ENCODE measurements around the gene MLLT6.

MLLT6 gene

DNA sequence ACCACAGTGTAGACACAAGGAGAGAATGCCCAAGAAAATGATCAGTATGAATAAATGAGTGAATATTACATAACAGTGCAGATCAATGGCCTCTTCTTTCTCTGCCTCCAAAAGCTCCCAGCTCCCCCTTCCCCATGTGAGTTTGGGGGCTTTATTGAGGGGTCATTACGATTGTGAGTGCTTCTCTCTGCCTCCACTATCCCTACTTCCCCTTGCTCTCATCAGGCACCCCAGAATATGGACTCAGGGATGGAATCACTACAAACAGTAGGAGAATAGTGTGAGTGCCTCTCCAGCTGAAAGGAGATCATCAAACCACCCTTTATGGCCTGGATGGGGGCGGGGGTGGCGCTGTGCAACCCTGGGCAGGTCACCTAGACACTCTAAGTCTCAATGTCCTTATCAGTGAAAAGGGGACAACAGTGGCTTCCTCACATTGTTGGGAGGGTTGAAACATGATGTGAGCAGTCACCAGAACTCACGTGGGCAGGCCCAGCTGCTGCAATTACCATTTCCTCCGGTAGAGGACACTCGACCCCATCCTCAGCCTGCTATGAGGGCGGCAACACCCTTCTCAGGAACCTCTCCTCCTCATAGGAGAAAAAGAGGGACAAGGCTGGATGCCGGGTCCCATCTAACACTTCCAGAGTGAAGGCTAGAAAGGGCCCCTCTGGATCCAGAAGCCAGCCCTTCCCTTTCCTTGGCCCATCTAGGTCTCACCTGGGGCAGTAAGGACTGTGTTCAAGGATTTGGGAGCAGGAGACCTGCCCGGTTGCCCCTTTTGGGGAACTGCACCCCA is 28.2 kb upstream of the MLLT6 start:
- peak; percentile 65 for DNase-seq

DNA sequence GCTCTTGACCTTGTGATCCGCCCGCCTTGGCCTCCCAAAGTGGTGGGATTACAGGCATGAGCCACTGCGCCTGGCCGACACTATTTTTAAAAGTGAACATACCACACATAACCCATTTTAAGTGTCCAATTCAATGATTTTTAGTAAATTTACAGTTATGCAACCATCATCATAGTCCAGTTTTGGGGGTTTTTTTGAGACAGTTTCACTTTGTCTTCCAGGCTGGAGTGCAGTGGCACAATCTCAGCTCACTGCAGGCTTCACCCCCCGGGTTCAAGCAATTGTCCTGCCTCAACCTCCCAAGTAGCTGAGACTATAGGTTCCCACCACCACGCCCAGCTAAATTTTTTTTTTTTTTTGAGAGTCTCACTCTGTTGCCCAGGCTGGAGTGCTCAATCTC is 27.3 kb upstream of the MLLT6 start:
- no peak for DNase-seq

DNA sequence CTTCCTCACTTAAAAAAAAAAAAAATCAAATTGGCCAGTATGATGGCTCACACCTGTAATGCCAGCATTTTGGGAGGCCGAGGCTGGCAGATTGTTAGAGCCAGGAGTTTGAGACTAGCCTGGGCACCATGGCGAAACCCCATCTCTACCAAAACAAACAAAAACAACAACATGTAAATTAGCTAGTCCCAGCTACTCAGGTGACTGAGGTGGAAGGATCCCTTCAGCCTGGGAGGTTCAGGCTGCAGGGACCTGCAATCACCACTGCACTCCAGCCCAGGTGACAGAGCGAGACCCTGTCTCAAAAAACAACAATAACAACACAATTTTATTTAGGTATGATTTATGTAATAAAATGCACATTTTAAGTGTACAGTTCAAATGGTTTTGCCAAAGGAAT is 24.0 kb upstream of the MLLT6 start:
- DNase-seq, result no peak

DNA sequence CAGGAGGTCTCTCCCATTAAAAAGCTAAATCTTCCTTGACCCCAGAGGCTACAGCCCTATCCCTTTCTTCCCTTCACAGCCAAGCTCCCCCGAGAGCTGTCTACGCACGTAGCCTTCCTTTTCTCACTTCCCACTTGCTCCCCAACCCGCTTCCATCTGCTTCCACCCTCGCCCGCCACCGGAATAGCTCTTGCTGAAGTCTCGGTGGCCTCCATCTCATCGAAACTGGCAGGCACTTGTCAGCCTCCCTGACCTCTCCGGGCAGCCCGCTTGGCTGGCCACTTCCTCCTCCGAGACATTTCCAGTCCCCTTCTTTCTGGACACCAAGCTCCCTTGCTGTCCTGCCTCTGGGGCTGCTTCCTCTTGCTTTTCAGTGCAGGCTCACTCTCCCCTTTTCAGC is 19.6 kb upstream of the MLLT6 start:
- DNase-seq, result no peak

DNA sequence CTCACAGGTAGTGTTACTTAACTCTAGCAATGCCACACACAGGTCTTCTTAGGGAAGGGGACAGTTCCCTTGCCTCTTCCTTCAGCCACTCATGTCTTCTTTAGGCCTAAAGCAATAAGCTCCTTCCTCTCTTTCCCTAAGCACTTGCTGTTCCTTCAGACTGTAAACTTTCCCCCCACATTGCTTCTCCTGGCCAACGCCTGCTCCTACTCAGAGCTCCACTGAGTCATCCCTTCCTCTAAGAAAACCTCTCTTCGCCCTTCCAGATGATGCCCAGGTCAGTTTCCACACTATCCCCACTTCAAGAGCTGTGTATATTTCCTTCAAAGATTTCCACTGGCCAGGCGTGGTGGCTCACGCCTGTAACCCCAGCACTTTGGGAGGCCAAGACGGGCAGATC is 17.8 kb upstream of the MLLT6 start:
- DNase-seq, result no peak

DNA sequence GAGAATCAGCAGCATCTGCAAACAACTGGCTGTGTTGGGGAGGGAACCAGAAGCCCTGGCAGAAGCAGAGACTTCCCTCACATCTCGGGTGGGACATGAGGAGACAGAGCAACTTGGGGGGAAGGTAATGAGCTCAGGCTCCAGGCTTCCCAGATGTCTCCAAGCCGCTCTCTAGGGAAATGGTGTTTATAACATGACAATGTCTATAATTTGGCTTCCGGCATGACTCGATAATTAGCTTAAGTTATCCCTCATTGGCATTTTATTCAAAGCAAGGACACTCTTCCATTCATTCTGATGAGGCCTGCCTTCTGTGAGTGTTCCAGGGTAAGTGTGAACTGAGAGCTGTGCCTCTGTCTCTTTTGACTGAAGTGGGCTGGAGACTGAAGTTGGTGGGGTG is 14.7 kb upstream of the MLLT6 start:
- no peak for DNase-seq

DNA sequence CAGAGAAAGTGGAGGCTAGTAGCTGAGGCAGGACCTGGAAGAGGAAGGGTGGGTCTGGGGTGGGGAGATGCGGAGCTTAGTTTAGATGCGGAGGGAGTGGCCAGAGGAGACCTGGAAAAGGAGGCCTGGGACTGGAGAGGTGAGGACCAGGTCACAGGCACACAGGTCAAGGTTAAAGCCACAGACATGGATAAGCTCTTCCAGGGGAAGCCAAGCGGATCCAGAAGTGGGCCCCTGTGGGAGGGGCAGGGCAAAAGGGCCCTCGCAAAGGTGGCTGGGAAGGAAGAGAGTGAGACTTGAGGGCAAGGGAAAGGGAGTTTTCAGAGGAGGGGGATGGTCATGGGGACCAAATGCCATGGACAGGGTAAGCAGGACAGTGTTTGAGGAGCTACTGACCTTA is 13.9 kb upstream of the MLLT6 start:
- DNase-seq, result no peak

DNA sequence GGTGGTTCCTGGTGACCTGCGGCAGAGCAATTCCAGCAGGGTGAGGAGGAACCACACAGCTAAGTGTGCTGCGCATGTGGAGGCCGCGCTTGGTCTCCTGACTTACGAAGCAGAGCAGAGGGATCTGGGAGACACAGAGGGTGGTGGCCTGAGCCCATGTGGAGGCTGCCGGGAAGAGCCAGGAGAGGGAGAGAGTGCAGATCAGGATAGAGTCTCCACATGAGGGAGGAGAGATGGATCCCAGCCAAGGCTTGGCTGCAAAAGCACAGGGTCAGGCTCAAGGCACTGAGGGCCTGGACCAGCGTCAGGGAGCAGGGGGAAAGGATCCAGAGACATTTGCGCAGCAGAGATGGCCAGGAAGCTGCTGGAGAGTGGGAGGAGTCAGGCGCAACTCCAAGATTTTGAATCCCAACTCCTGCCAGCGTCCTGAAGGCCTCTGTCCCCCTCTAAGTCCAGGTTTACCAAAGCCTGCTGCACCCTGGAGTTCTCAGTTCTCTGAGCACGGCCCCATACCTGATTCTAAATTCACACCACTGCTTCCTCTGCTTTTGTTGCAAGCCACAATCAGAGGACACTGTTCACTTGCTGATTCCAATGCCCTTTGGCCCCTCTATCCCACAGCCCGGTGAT is 11.3 kb upstream of the MLLT6 start:
- no peak for DNase-seq

DNA sequence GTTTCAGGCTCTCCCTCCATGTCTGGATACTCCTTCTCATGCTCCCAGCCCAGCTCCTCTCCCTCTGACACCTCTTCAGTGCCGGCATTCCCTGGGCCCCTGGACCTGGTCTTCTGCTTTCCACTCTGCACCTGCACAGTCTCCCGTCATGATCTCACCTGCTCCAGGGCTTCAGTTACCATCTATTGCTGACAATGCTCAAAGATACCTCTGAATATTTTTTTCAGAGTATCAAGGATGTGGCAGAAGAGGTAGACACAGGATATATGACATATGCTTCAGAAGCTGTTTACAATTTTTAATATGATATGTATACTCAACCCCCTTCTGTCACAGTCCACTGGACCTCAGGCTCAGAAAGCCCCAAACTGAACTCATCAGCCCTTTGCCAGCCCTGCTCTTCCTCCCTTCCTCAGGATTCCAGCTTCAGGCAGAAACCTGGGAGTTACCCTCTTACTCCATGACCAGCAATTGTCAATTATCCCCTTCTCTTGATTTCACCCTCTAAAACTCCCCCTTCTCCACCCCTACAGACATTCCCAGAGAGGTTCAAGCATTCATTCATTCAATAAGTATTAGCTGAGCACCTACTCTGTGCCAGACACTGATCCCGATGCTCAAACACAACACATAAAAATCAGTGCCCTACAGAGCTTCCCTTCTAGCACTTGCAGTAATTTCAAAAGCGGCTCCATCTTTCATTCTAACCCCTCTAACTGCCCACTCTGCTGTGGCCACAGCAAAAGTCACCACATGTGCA is 7.8 kb upstream of the MLLT6 start:
- no peak for DNase-seq

DNA sequence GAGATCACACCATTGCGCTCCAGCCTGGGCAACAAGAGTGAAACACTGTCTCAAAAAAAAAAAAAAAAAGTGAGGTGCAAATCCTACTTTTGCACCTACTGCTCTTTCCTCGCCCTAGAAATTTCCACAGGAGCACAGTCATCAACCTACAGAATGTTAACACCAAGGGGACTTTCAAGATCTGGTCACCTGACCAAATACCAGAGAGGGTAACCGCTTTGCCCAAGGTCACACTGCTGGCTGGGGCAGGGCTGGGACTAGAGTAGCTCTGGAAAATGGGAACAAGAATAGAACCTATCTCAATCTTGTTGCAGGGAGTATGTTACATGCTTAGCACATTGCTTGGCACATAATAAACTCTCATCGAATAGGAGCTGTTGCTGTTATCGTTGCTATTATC is 6.3 kb upstream of the MLLT6 start:
- no peak for DNase-seq

DNA sequence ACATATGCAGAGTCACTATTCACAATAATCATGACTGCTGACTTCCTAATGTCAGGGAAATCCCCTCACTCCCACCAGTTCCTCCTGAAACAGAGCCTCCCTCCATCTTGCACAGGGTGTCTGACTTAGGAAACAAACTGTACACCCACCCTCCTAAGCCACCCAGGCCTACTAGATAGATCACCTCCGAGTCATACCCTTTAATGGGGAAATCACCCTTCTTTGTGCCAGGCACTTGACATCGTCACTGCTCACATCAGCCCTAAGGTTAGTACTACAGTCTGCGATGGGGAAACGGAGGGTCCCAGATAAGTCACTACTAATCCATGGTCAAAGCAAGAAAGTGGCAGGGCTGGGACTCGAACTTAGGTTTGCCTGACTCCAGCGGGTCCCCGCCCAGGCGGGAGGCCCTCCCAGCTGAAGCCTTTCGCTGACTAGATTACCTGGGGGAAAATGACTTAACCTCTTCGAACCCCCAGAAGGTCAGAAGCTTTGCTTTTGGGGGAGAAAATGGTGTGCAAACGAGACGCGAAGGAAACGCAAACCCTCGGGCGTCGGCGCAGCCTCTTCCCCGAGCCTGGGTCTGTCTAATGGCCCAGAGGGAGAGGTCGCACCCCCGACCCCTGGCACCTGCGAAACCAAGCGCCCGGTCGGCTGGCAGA is 3.4 kb upstream of the MLLT6 start:
- DNase-seq, result peak; percentile 30

DNA sequence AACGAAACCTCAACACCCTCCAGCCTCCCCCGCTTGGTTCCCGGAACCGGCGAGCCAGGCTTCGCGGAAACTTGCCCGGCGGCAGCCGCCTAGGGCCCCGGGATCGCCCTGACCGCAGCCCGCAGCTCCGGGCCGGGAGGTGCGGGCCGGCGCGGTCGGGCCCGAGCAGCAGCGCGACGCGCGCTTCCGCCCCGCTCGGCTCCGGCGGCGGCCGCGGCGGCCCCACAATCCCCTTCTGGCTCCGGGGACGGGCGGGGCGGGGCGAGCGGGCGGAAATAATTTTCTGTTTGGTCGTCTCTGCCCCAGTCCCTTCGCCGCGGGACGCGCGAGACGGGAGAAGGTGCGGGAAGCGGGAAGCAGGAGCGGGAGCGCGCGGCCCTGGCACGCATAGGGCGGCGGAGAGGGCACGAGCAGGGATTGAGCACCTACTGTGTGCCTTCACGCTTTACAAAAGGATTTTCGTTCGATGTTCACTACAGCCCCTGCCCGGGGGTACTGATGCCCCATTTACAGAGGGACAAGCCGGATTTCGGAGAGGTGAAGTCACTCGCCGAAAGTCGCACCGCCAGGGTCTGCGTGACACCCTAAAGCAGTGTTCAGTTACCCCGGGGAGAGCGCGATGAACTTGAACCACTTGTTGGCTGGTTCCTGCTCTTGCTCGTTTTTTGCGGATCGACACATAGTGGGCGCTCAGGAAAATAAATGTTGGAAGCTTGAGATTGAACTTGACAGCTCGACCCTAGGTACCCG is 2.7 kb upstream of the MLLT6 start:
- peak; percentile 65 for DNase-seq

DNA sequence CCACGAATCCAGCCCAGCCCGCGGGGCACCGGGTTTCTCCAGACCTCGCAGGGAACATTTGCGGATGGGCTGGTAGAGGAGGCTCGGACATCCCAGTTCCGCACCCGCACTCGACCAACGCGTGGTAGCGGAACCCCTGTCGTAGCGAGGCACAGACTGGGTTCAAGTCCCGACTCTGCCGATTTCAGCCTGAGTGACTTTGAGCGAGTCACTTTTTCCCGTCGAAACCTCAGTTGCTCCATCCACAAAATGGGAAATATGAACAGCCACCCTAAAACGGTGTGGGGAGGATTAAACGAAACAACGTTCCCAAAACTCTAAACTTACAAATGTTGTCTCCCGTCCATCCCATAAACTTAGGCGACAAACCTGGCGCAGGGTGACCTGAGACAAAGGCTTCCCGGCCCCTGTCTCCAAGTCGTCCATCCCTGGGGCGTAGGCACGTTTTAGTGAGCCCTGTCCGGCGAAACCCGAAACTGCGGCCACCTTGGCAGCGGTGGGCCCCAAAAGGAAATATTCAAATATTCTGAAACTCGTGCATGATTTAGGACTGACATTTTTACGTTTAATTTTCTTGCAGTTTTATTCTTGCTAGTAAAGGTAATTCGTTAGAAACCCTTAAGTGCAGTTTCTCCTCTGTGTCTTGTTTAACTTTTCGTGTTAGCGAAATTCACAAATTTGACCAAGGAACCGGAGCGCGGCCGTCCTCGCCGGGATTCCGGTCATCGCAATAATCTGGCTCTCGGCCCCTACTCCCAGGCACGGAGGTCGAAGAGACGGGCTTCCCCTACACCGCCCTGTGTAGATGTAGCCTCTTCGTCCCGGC is 1.9 kb upstream of the MLLT6 start:
- no peak for DNase-seq

DNA sequence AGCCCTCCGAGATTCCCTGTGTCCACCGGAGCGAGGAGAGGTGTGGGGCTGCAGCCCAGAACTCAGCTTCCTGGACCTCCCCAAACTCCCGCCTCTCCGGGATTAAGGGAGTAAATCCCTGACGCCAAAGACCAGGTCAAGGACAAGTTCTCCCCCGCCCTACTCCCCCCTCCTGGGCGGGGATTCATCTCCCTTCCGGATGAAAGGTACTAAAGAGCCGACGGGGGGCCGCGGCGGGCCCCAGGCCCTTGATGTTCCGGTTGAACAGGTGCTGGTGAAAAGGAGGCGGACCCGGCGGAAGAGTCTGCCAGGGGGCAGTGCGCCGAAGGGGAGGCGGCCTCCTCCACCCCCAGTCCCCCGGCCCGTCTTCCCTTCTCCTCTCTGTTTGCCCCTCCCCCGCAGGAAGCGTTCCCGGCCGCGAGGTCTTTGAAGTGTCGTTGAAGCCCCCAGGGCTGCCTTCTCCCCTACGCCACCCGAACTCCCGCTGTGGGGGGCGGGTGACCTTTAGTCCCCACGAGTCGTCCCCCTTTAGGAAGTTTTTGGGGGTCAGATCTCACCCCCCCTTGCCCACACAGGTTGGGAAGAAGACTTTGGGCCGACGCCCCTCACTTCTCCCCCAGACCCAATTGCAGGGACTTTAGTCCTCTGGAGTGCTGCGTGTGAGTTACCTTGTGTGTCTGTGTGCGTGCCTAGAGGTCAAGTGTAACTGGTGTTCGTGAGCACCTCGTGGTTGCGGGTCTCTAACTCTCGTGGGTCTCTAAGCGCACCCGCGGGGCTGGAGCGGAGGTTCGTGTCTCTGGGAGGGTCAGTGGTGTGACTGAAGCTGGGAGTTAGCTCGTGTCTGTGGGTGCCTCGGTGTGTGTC is 1.1 kb upstream of the MLLT6 start:
- peak; percentile 71 for DNase-seq

DNA sequence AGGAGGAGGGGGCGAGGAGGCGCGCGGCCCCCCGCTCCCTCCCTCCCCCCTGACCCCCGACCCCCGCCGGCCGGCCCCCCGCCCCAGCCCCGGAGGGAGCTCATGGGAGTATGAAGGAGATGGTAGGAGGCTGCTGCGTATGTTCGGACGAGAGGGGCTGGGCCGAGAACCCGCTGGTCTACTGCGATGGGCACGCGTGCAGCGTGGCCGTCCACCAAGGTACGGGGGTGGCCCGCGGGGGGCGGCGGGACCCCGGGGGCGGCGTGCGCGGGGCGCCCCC is 390 bp downstream of the MLLT6 start:
- DNase-seq, result no peak

DNA sequence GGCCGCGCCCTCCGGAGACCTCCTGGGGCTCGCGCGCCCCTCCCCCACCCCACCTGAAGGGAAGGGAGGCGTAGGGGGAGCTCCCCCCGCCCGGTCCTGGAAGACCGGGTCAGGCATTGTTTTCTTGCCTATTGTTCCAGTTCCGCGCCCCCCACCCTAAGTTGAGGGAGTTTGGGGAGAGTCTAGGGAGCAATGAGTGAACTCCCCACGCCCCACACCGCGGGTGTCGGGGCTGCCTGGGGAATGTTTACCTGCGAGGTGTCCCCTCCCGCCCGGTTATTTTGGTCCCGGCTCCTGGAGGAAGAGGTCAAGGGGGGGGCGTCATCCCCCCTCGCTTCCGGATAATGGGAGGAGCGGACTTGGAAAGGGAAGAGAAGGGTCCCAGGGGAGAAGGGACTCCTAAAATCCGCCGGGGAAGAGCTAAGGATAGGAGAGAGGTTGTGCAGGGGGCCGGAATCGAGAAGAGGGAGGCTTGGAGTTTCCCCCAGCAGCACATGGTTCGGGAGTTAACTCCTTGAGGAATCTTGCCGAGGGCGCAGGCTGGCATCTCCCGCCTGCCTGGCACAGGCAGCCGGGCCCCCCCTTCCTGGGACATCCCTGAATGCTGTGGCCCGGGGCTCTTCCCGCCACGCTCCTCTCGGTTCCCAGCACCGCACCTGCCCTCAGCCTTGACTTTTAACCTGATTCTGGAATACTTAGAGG is 881 bp downstream of the MLLT6 start:
- DNase-seq, result peak; percentile 32

DNA sequence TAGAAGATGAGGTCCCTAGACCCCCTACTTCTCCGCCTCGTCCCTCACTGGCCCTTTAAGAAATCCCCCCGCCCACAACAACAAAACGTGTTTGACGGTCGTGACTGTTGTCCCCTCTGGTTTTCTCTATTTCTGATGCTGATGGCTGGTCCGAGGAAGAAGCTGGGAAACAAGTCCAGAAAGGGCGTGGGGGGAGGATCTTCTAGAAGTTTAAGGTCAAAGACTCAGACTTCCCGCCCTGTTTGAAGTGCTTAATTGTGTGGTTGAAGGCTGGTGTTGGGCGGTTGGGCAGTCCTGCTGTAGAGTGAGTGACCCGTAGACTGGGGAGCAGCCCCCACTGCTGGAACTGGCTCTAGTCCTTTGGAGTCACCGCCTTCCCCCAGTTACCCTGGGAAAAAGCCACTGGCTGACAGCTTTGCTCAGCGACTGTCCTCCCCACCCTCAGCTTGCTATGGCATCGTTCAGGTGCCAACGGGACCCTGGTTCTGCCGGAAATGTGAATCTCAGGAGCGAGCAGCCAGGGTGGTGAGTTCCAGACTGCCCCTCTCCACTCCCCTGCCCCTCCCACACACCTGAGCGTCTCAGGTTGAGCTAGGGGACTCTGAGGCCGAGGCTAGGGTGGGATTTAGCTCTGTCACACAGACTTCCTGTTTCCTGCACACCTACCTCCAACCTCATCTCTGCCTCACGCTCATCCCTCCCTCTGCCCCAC is 1.6 kb downstream of the MLLT6 start:
- DNase-seq, result no peak

DNA sequence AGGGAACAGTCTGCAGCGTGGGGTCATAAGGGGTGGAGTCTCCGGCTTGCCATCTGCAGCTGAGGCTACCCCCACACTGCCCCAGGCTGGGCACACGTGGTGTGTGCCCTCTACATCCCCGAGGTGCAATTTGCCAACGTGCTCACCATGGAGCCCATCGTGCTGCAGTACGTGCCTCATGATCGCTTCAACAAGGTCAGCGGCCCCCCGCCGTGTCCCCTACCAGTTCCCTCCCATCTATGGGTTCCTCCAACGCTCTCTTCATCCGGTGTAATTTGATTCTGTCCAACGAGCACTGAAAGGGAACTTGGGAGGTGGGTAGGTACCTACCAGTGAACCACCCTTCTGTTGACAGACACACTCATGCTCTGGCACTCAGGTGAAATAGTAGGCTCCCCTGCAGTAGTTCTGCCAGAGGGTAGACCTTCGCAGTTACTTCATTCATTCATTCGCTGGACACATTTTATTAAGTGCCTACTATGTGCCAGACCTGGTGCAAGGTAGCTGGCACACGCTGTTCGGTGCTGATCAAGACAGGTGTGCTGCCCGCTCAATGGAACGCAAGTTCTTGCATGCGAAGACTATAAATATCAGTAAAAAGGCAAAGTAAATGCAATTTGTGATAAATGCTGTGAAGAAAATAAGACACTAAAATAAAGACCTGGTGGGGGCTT is 2.7 kb downstream of the MLLT6 start:
- no peak for DNase-seq
